Fibroblast of the aortic adventitia (primary cell): Measurements from ENCODE around the gene UTP15. TPM values are rescaled to one million over a fixed set of nuclear protein-coding genes. Genes with fewer than 3 reads are reported as not detected.

Source experiments
- DNase-seq: peaks from one replicate; pipeline ENCODE4 v3.0.0-alpha.2; 2010; ENCODE audit warnings: low read depth
- H3K4me3 ChIP-seq: 2 replicates; pipeline ENCODE4 v1.5.1; 2011; ENCODE audit warnings: low read depth, mild to moderate bottlenecking, control low read depth, low read length, moderate library complexity
- total RNA-seq: library from RNA; depleted of rRNA; stranded (reverse); fragments of >200 nt; gene quantifications from 2 replicates; pipeline ENCODE4 v1.2.3, GENCODE V29; 2012; ENCODE audit warnings: low replicate concordance
- TF ChIP-seq, protein P1 (sequence below): IDR thresholded peaks from 2 replicates; pipeline ENCODE4 v1.5.1; 2011; ENCODE audit warnings: mild to moderate bottlenecking, low read length, control low read depth, inconsistent platforms; ENCODE audit not compliant: insufficient read depth

The UTP15 gene
- total RNA-seq, 1 donor = 33.2 TPM

- TF ChIP-seq, protein P1, sequence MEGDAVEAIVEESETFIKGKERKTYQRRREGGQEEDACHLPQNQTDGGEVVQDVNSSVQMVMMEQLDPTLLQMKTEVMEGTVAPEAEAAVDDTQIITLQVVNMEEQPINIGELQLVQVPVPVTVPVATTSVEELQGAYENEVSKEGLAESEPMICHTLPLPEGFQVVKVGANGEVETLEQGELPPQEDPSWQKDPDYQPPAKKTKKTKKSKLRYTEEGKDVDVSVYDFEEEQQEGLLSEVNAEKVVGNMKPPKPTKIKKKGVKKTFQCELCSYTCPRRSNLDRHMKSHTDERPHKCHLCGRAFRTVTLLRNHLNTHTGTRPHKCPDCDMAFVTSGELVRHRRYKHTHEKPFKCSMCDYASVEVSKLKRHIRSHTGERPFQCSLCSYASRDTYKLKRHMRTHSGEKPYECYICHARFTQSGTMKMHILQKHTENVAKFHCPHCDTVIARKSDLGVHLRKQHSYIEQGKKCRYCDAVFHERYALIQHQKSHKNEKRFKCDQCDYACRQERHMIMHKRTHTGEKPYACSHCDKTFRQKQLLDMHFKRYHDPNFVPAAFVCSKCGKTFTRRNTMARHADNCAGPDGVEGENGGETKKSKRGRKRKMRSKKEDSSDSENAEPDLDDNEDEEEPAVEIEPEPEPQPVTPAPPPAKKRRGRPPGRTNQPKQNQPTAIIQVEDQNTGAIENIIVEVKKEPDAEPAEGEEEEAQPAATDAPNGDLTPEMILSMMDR = no peak
- H3K4me3 ChIP-seq = peak within 1 kb of the TSS; percentile 70
- peak; percentile 44 for DNase-seq
Measured at GRCh38 chr5:73625944-73626811, 60.6 kb downstream of the UTP15 start, which contains the start of gene ARHGEF28. Gene ARHGEF28 (plus strand): TSS chr5:73626196. CDS start chr5:73684852, 58,656 bp downstream.

DNA sequence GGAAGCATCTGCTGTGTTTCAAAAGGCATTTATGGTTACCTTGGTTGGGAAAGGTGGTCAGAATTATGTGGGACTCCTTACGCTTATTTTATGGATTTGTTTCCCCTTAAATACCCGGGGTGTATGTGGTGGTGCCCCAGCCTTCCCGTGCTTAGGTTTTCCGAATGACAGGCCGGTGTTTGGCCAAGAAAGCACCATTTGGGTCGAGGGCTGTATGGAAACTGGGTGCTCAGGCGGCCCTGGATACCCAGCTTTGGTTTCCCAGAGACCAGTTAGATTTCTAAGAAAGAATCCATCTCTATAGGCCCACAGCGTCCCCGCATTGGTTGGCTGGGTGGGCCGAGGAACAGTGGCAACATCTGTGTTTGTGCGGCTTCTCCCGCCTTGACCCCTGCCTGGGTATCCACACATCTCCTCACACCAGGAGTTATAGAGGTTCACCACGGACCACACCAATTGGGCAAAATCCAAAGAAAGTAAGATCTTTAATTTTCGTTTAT, 61.3 kb downstream of the UTP15 start:
- TF ChIP-seq, protein P1 = no peak

DNA sequence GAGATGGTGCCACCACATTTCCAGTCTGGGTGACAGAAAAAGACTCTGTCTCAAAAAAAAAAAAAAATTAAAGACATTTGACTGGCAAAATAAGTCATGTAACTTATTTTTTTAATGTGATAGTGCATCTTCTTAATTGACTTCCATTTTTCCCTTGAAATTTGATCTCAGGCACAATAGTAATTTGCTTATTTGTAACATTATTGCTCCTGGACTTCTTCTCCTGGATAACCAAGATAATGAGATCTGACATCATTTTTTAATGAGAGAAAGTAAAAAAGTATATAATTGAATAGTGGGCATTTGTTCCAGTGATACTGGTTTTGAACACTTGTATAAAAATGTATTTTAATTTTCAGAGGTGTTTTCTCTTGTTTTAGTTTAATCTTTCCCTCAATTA, 63.9 kb downstream of the UTP15 start:
- H3K4me3 ChIP-seq = no peak overlapping the region
- no peak for DNase-seq
- TF ChIP-seq, protein P1 = no peak

More for the DNA sequence above, 61.3 kb downstream of the UTP15 start:
- H3K4me3 ChIP-seq = peak overlapping the region; percentile 70
- DNase-seq = no peak

GRCh38 chr5:73630765-73631164, 65.2 kb downstream of the UTP15 start:
- TF ChIP-seq, protein P1 = no peak
- no peak for DNase-seq

GRCh38 chr5:73631500-73631899, 66.0 kb downstream of the UTP15 start:
- no peak for DNase-seq
- H3K4me3 ChIP-seq = no peak overlapping the region
- TF ChIP-seq, protein P1 = no peak

More at GRCh38 chr5:73630765-73631164, 65.2 kb downstream of the UTP15 start:
- no peak overlapping the region for H3K4me3 ChIP-seq

Other genes with a start within 250 kb of the UTP15 start
- 0.74 and 4.2 TPM in 2 replicates for gene FOXD1, start 117.0 kb upstream of the UTP15 start, total RNA-seq
- gene BTF3, start 67.3 kb upstream of the UTP15 start, total RNA-seq = 393 and 484 TPM in 2 replicates
- 10.5 and 15.3 TPM in 2 replicates for gene ANKRA2, start 104 bp upstream of the UTP15 start, total RNA-seq
- gene ARHGEF28, start 60.5 kb downstream of the UTP15 start, total RNA-seq = 10.1 and 26.2 TPM in 2 replicates